HG03064 (cell line): Measurements from ENCODE around the gene NEIL3.

ENCODE experiments used
- ATAC-seq: cut with Tn5 transposase; IDR thresholded peaks from one replicate; pipeline ENCODE4 v1.9.1; 2021; ENCODE audit warnings: low read depth; ENCODE audit not compliant: unreplicated experiment

The NEIL3 gene

GRCh38 chr4:177405508-177405907 lies 95.8 kb downstream of the NEIL3 start:
- no peak for ATAC-seq

- ATAC-seq: no peak
Observed at GRCh38 chr4:177408023-177408422, 98.3 kb downstream of the NEIL3 start.

- no peak for ATAC-seq
Observed at GRCh38 chr4:177410566-177410965, 100.9 kb downstream of the NEIL3 start.

- no peak for ATAC-seq
Observed at GRCh38 chr4:177411996-177412395, 102.3 kb downstream of the NEIL3 start.
